Neural progenitor cell (in vitro differentiated cells): Measurements from ENCODE around the gene PLK5.

Experiments
- EZH2 ChIP-seq: fragments of 200-600 bp; sonication (generic); IDR thresholded peaks from 2 replicates; pipeline ENCODE4 v1.6.1; 2017; ENCODE audit warnings: antibody characterized with exemption, mild to moderate bottlenecking, moderate library complexity
- EZH2phosphoT487 ChIP-seq: fragments of 200-600 bp; sonication (generic); IDR thresholded peaks from 2 replicates; pipeline ENCODE4 v1.6.1; 2017; ENCODE audit warnings: antibody characterized with exemption
- TF ChIP-seq, protein P1 (sequence below): fragments of 200-600 bp; sonication (generic); IDR thresholded peaks from 2 replicates; pipeline ENCODE4 v1.5.1; 2017; ENCODE audit warnings: antibody characterized with exemption, mild to moderate bottlenecking

- TF ChIP-seq, protein P1, sequence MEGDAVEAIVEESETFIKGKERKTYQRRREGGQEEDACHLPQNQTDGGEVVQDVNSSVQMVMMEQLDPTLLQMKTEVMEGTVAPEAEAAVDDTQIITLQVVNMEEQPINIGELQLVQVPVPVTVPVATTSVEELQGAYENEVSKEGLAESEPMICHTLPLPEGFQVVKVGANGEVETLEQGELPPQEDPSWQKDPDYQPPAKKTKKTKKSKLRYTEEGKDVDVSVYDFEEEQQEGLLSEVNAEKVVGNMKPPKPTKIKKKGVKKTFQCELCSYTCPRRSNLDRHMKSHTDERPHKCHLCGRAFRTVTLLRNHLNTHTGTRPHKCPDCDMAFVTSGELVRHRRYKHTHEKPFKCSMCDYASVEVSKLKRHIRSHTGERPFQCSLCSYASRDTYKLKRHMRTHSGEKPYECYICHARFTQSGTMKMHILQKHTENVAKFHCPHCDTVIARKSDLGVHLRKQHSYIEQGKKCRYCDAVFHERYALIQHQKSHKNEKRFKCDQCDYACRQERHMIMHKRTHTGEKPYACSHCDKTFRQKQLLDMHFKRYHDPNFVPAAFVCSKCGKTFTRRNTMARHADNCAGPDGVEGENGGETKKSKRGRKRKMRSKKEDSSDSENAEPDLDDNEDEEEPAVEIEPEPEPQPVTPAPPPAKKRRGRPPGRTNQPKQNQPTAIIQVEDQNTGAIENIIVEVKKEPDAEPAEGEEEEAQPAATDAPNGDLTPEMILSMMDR = no peak
- TF ChIP-seq EZH2phosphoT487 = no peak
- no peak for TF ChIP-seq EZH2
Measured at GRCh38 chr19:1567848-1568227, 44.0 kb downstream of the PLK5 start.
